ENCODE data around the gene UCKL1. TPM values are rescaled to one million over a fixed set of nuclear protein-coding genes. Genes with fewer than 3 reads are reported as not detected.
A peak's percentile ranks its signal among the peaks of the same experiment; 100 is the strongest.

The UCKL1 gene
- total and polyA plus RNA-seq, 2 experiments from 2014 or later: 18.5 to 52.2 TPM

DNA sequence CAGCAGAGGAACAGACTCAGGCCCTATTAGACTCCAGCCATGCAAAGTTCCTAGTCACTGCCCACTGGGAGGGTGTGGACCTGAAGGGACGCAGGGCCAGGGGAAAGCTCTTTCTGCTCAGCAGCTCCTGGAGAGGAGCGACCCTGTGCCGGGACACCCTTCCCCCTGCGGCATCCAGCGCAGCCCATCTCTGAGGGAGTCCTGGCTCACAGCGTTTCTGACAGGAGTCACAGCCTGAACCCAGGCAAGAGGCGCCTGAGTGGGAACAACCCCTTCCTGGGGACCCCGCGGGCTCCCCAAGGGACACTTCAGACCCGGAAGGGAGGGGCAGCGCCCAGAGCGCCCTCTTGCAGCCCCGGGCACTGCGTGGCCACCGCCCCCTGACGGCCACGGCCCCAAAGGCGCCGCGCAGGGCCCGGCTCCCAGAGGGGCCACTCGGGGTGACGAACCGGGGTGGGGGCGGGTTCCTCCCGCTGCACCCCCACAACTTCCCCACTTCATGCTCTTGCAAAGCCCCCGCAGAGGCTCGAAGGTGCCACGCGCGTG is 862 bp downstream of the UCKL1 start:
- Histone ChIP-seq H3K27ac (peak overlapping the region; percentile 98), H3K4me3 (peak overlapping the region; percentile 96), H3K9me3 (ENCODE audit: low read depth) (no peaks in the 10 kb centered on the region), H3K79me2 (peaks cover 58% of the 10 kb centered on the region), H3K4me1 (ENCODE audit: insufficient read depth) (peaks cover 15% of the 10 kb centered on the region), H3K4me2 (peak overlapping the region; percentile 90), H4K20me1 (ENCODE audit: insufficient read depth, poor library complexity, severe bottlenecking) (peaks cover 47% of the 10 kb centered on the region), H3K9me2 (replicated peaks; ENCODE audit: insufficient read depth) (no peaks in the 10 kb centered on the region), H3K36me3 (replicated peaks; ENCODE audit: insufficient read depth, low read depth) (no peaks in the 10 kb centered on the region), H2AFZ (peak overlapping the region; percentile 87), H3K27me3 (no peaks in the 10 kb centered on the region)
- 8% methylated on average over 16 of the region's 31 CpGs for WGBS (ENCODE audit: low lambda C conversion rate, missing lambda C conversion rate)
- no peak for TF ChIP-seq EZH2phosphoT487 (IDR thresholded peaks at IDR 0.05; ENCODE audit: low read depth, severe bottlenecking, unreplicated experiment)
- TF ChIP-seq, protein P1, sequence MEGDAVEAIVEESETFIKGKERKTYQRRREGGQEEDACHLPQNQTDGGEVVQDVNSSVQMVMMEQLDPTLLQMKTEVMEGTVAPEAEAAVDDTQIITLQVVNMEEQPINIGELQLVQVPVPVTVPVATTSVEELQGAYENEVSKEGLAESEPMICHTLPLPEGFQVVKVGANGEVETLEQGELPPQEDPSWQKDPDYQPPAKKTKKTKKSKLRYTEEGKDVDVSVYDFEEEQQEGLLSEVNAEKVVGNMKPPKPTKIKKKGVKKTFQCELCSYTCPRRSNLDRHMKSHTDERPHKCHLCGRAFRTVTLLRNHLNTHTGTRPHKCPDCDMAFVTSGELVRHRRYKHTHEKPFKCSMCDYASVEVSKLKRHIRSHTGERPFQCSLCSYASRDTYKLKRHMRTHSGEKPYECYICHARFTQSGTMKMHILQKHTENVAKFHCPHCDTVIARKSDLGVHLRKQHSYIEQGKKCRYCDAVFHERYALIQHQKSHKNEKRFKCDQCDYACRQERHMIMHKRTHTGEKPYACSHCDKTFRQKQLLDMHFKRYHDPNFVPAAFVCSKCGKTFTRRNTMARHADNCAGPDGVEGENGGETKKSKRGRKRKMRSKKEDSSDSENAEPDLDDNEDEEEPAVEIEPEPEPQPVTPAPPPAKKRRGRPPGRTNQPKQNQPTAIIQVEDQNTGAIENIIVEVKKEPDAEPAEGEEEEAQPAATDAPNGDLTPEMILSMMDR (IDR thresholded peaks at IDR 0.05; ENCODE audit: poor library complexity): peak; percentile 32
- peak; percentile 69 for DNase-seq (ENCODE audit: low spot score)

DNA sequence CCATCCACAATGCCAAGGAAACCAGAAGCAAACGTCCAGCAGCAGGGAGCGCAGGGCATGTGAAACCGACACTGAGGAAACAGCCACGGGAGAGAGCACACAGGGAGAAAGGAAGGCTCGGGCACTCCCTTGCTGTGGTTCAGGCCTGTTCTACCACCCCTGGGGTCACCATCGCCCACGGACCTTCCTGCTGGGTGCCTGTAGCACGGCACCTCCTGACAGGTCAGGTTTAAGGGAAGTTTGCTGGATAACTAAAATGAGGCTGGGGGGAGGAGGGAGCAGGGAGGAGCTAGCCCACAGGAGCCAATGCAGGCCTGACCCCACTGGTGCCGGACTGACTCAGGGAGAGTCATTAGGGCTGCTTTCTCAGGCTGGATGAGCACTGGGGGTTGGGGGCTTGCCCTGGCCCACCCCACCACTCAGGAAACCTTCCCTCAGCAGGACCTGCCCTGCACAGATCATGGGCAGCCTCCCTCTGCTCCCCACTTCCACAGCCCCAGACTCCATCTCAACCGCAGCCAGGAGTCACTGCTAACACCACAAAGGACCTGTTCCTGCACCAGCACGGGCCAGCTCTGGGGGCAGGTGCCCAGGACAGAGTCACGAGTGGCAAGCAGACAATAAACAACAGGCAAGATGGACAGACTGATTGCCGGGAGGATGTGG is 2.3 kb downstream of the UCKL1 start:
- H4K20me1 ChIP-seq (ENCODE audit: insufficient read depth, poor library complexity, severe bottlenecking): peaks cover 61% of the 10 kb centered on the region

DNA sequence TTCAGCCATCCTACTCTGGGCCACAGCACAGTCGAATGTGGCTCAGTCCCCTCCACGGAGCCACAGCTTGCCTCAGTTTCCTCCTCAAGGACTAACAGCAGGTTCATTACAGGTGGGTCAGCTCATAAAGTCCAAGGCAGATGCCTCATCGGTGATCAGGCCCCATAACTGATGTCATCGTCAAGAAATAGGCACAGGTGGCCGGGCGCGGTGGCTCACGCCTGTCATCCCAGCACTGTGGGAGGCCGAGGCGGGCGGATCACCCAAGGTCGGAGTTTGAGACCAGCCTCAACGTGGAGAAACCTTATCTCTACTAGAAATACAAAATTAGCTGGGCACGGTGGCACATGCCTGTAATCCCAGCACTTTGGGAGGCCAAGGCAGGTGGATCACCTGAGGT is 3.4 kb downstream of the UCKL1 start:
- no peak overlapping the region for H2AFZ ChIP-seq
- no peak for DNase-seq (ENCODE audit: low spot score)
- H3K9me2 ChIP-seq (replicated peaks; ENCODE audit: insufficient read depth): no peaks in the 10 kb centered on the region
- H3K4me3 ChIP-seq: no peak overlapping the region
- peaks cover 73% of the 10 kb centered on the region for H4K20me1 ChIP-seq (ENCODE audit: insufficient read depth, poor library complexity, severe bottlenecking)
- TF ChIP-seq, protein P1 (IDR thresholded peaks at IDR 0.05; ENCODE audit: poor library complexity): no peak
- TF ChIP-seq EZH2phosphoT487 (IDR thresholded peaks at IDR 0.05; ENCODE audit: low read depth, severe bottlenecking, unreplicated experiment): no peak
- no peak for TF ChIP-seq EZH2 (IDR thresholded peaks at IDR 0.05; ENCODE audit: borderline replicate concordance)
- no peaks in the 10 kb centered on the region for H3K9me3 ChIP-seq (ENCODE audit: low read depth)
- H3K36me3 ChIP-seq (replicated peaks; ENCODE audit: insufficient read depth, low read depth): no peaks in the 10 kb centered on the region
- H3K27ac ChIP-seq: no peak overlapping the region
- H3K79me2 ChIP-seq: peaks cover 75% of the 10 kb centered on the region
- H3K27me3 ChIP-seq: no peaks in the 10 kb centered on the region
- H3K4me2 ChIP-seq: no peak overlapping the region
- H3K4me1 ChIP-seq (ENCODE audit: insufficient read depth): peaks cover 26% of the 10 kb centered on the region
- 94% methylated on average over 14 of the region's 14 CpGs for WGBS (ENCODE audit: low lambda C conversion rate, missing lambda C conversion rate)

More for the DNA sequence above, 2.3 kb downstream of the UCKL1 start:
- Histone ChIP-seq H3K79me2 (peaks cover 69% of the 10 kb centered on the region), H3K4me1 (ENCODE audit: insufficient read depth) (peaks cover 22% of the 10 kb centered on the region), H3K4me3 (no peak overlapping the region), H3K27me3 (no peaks in the 10 kb centered on the region), H3K36me3 (replicated peaks; ENCODE audit: insufficient read depth, low read depth) (no peaks in the 10 kb centered on the region), H3K9me2 (replicated peaks; ENCODE audit: insufficient read depth) (no peaks in the 10 kb centered on the region), H3K9me3 (ENCODE audit: low read depth) (no peaks in the 10 kb centered on the region), H3K4me2 (peak overlapping the region; percentile 90), H2AFZ (no peak overlapping the region), H3K27ac (no peak overlapping the region)
- 83% methylated on average over 13 of the region's 13 CpGs for WGBS (ENCODE audit: low lambda C conversion rate, missing lambda C conversion rate)
- DNase-seq (ENCODE audit: low spot score): no peak
- TF ChIP-seq, protein P1 (IDR thresholded peaks at IDR 0.05; ENCODE audit: poor library complexity): no peak
- TF ChIP-seq EZH2phosphoT487 (IDR thresholded peaks at IDR 0.05; ENCODE audit: low read depth, severe bottlenecking, unreplicated experiment) (no peak), EZH2 (IDR thresholded peaks at IDR 0.05; ENCODE audit: borderline replicate concordance) (no peak)

All from hepatocyte (in vitro differentiated cells).